Caco-2 (cell line): ENCODE data around the gene MAPK8IP3. TPM values are rescaled to one million over a fixed set of nuclear protein-coding genes. Genes with fewer than 3 reads are reported as not detected.
A peak's percentile ranks its signal among the peaks of the same experiment; 100 is the strongest.

Source experiments
- BruUV-seq: library from RNA; stranded (reverse); fragments of 400-500 nt; replicated peaks from 2 replicates; lab custom pipeline; 2021; lab: Mats Ljungman, UMichigan
- CTCF ChIA-PET: fragments of 300-600 bp; sonication (Branson Sonifier 250); formaldehyde crosslinking; loops from one replicate; lab custom pipeline; 2022; ENCODE audit warnings: antibody characterized with exemption; lab: Charles Lee
- POLR2A ChIA-PET: fragments of 300-600 bp; sonication (Branson Sonifier 250); formaldehyde crosslinking; loops from one replicate; lab custom pipeline; 2022; ENCODE audit warnings: antibody characterized with exemption; lab: Charles Lee
- DNase-seq, 2 experiments: peaks; one replicate each; pipeline versions ENCODE4 v3.0.0 to v3.0.0-alpha.2; 2020 to 2022
- H3K27me3 ChIP-seq: replicated peaks from 2 replicates; pipeline ENCODE4 v1.6.0; 2011; ENCODE audit warnings: low read length; ENCODE audit not compliant: control insufficient read depth, insufficient read depth
- H3K36me3 ChIP-seq: 2 replicates; pipeline ENCODE4 v1.5.1; 2011; ENCODE audit warnings: low read length; ENCODE audit not compliant: control insufficient read depth, insufficient read depth
- H3K4me1 ChIP-seq: fragments of 250-450 bp; sonication (Bioruptor Pico); 2 replicates; pipeline ENCODE4 v1.5.1; 2020; ENCODE audit warnings: mild to moderate bottlenecking
- H3K4me3 ChIP-seq: 2 replicates; pipeline ENCODE4 v1.5.1; 2011; ENCODE audit warnings: low read depth, mild to moderate bottlenecking, control low read depth, low read length
- H3K9me3 ChIP-seq: fragments of 250-450 bp; sonication (Bioruptor Pico); 2 replicates; pipeline ENCODE4 v1.5.1; 2020; ENCODE audit warnings: mild to moderate bottlenecking, moderate library complexity
- H3K27ac Mint-ChIP-seq: one replicate; pipeline ENCODE4 v1.8.0; 2022; ENCODE audit warnings: mixed read lengths; ENCODE audit not compliant: unreplicated experiment
- H3K27me3 Mint-ChIP-seq: one replicate; pipeline ENCODE4 v1.8.0; 2022; ENCODE audit warnings: mixed read lengths; ENCODE audit not compliant: insufficient read depth, unreplicated experiment
- H3K36me3 Mint-ChIP-seq: one replicate; pipeline ENCODE4 v1.8.0; 2022; ENCODE audit warnings: mild to moderate bottlenecking, mixed read lengths; ENCODE audit not compliant: insufficient read depth, unreplicated experiment
- H3K4me1 Mint-ChIP-seq: one replicate; pipeline ENCODE4 v1.8.0; 2022; ENCODE audit warnings: low read depth, mixed read lengths; ENCODE audit not compliant: unreplicated experiment
- H3K4me3 Mint-ChIP-seq: one replicate; pipeline ENCODE4 v1.8.0; 2022; ENCODE audit warnings: mild to moderate bottlenecking, moderate library complexity, mixed read lengths; ENCODE audit not compliant: unreplicated experiment
- H3K9me3 Mint-ChIP-seq: one replicate; pipeline ENCODE4 v1.8.0; 2022; ENCODE audit warnings: mixed read lengths; ENCODE audit not compliant: unreplicated experiment
- intact Hi-C: fragments of 100-400 bp; cut with micrococcal nuclease; formaldehyde crosslinking; loops from one replicate; pipeline ENCODE4 v1.10.0; 2022; ENCODE audit not compliant: unreplicated experiment
- total RNA-seq: library from RNA; stranded (reverse); gene quantifications from 2 replicates; pipeline ENCODE4 v1.2.3, GENCODE V29; 2022
- TF ChIP-seq, protein P1 (sequence below), 2 experiments: fragments of 200-600 bp in 1 of 2; IDR thresholded peaks; 1 replicate in 1 of 2; 2 replicates in 1 of 2; pipeline versions ENCODE4 v1.5.1 to v1.8.0; 2011 to 2022; ENCODE audit warnings: antibody characterized with exemption in 1 of 2, control low read depth in 1 of 2, inconsistent platforms in 1 of 2, low read depth in 1 of 2, low read length in 1 of 2, mild to moderate bottlenecking in 1 of 2, moderate library complexity in 1 of 2; ENCODE audit not compliant: insufficient read depth in 1 of 2, severe bottlenecking in 1 of 2, unreplicated experiment in 1 of 2

The MAPK8IP3 gene
- total RNA-seq, 1 experiment from 2014 or later: 60.5 TPM

DNA sequence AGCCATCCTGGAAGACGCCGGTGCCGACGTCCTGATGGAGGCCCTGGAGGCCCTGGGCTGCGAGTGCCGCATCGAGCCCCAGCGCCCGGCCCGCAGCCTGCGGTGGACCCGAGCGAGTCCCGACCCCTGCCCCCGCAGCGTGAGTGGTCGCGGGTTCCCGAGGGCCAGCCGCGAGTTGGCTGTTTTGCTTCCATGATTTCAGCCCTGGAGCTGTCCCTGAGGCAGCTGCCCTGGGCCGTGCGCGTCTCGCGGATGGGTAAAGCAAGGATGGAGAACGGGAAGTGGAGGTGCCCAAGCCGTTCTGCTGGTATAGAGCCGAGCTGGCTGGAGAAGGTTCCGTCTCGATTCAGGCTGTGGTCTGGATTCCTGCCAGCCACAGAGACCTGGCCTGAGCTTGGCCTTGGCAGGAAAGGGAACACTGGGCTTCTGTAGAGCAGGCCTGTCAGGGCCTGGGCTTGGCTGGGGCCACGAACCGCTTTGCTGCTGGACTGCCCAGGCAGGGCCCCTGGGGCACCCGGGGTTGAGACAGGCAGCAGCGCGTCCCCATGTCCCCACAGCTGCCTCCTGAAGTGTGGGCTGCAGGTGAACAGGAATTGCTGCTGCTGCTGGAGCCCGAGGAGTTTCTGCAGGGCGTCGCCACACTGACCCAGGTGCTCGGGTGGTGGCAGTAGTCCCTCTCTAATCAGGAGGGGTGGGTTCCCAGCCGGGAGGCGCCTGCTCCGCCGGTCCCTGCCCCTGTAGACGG, 67.9 kb downstream of the MAPK8IP3 start:
- CTCF ChIA-PET: interaction anchor here (0.6 to 1.6 kb wide), 3 partner anchors 9 to 68 kb away, joined by 4 to 10 read pairs (median 4); partner anchors contain the start of genes MAPK8IP3, NUBP2 and SPSB3
- no TSS peak for BruUV-seq
- peak overlapping the region; percentile 63 for H3K27ac Mint-ChIP-seq
- peaks cover 8% of the 10 kb centered on the region for H3K4me1 ChIP-seq
- H3K4me3 Mint-ChIP-seq: peak overlapping the region; percentile 78
- H3K27me3 ChIP-seq: no peaks in the 10 kb centered on the region
- no peaks in the 10 kb centered on the region for H3K9me3 ChIP-seq
- H3K27me3 Mint-ChIP-seq: no peaks in the 10 kb centered on the region
- peaks cover 79% of the 10 kb centered on the region for H3K36me3 Mint-ChIP-seq
- H3K4me1 Mint-ChIP-seq: no peaks in the 10 kb centered on the region
- DNase-seq: no peak
- H3K36me3 ChIP-seq: no peaks in the 10 kb centered on the region
- H3K4me3 ChIP-seq: peak overlapping the region; percentile 93
- POLR2A ChIA-PET: interaction anchor here (1.1 kb wide), 1 partner anchor 9 kb away, joined by 4 read pairs; the partner anchor contains the start of genes NUBP2 and SPSB3
- intact Hi-C loops: loop anchor here (1.0 kb wide), 1 partner anchor 8 kb away; the partner anchor contains the start of genes NUBP2 and SPSB3
- H3K9me3 Mint-ChIP-seq: no peaks in the 10 kb centered on the region
- TF ChIP-seq, protein P1, sequence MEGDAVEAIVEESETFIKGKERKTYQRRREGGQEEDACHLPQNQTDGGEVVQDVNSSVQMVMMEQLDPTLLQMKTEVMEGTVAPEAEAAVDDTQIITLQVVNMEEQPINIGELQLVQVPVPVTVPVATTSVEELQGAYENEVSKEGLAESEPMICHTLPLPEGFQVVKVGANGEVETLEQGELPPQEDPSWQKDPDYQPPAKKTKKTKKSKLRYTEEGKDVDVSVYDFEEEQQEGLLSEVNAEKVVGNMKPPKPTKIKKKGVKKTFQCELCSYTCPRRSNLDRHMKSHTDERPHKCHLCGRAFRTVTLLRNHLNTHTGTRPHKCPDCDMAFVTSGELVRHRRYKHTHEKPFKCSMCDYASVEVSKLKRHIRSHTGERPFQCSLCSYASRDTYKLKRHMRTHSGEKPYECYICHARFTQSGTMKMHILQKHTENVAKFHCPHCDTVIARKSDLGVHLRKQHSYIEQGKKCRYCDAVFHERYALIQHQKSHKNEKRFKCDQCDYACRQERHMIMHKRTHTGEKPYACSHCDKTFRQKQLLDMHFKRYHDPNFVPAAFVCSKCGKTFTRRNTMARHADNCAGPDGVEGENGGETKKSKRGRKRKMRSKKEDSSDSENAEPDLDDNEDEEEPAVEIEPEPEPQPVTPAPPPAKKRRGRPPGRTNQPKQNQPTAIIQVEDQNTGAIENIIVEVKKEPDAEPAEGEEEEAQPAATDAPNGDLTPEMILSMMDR (IDR thresholded peaks at IDR 0.05; ENCODE audit: insufficient read depth in 1 of 2, low read depth in 1 of 2, low read length in 1 of 2, severe bottlenecking in 1 of 2, unreplicated experiment in 1 of 2): no peak

DNA sequence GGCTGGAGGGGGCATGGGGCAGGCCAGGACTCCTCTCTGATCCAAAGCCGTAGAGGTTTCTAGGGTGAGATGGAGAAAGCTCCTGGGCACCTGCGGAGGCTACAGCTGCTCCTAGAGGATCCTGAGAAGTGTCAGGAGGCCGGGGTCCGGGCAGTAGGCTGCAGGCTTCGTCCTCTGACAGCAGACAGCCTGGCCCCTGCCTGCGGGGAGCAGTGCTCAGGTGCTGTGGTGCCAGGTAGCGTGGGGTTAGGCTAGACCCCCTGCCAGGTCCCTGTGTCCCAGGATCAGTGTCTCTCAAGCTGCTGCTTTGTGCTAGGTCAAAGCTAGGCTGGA, 68.4 kb downstream of the MAPK8IP3 start:
- peak overlapping the region; percentile 78 for H3K4me3 Mint-ChIP-seq
- CTCF ChIA-PET: interaction anchor here (1.5 to 1.6 kb wide), 2 partner anchors 8 to 69 kb away, joined by 4 to 10 read pairs; partner anchors contain the start of genes MAPK8IP3, NUBP2 and SPSB3
- peaks cover 8% of the 10 kb centered on the region for H3K4me1 ChIP-seq
- intact Hi-C loops: no loop called here
- POLR2A ChIA-PET: interaction anchor here (1.1 kb wide), 1 partner anchor 8 kb away, joined by 4 read pairs; the partner anchor contains the start of genes NUBP2 and SPSB3
- no TSS peak for BruUV-seq
- no peaks in the 10 kb centered on the region for H3K4me1 Mint-ChIP-seq
- H3K36me3 Mint-ChIP-seq: peaks cover 78% of the 10 kb centered on the region
- no peaks in the 10 kb centered on the region for H3K36me3 ChIP-seq
- H3K27ac Mint-ChIP-seq: no peak overlapping the region
- H3K9me3 Mint-ChIP-seq: no peaks in the 10 kb centered on the region
- H3K9me3 ChIP-seq: no peaks in the 10 kb centered on the region
- no peaks in the 10 kb centered on the region for H3K27me3 ChIP-seq
- DNase-seq: no peak
- H3K27me3 Mint-ChIP-seq: no peaks in the 10 kb centered on the region
- H3K4me3 ChIP-seq: peak overlapping the region; percentile 93
- TF ChIP-seq, protein P1 (IDR thresholded peaks at IDR 0.05; ENCODE audit: insufficient read depth in 1 of 2, low read depth in 1 of 2, low read length in 1 of 2, severe bottlenecking in 1 of 2, unreplicated experiment in 1 of 2): no peak

DNA sequence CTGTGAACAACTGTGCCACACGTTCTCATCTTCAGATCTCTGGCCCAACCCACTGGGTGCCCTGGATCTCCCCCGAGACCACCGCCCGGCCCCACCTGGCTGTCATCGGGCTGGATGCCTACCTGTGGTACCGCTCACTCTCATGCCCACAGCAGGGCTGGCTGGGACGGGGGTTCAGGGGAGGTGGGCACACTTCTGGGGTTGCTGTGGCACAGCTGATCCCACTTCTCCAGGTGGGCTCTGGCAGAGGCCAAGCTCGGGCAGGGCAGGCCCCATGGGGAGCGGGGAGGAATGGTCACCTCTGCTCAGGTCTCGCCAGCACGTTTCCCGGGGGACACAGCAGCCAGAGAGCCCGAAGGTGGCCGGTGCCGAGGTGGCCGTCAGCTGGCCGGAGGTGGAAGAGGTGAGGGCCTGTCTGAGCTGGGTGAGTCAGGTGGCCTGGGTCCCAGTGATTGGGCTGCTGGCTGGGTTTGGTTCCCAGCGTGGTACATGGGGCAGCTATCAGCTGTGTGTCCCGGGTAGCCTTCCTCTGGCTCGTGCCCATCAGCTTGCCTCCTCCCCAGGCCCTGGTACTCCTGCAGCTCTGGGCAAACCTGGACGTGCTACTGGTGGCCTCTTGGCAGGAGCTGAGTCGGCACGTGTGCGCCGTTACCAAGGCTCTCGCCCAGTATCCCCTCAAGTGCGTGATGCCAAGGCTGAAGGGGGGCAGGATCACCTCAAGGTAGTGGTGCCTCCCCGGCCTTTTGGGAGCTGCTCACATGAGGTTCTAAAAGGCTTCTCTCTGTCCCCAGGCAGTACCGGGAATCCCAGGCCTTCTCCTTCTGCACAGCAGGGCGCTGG, 69.2 kb downstream of the MAPK8IP3 start:
- H3K27ac Mint-ChIP-seq: no peak overlapping the region
- intact Hi-C loops: no loop called here
- TF ChIP-seq, protein P1 (IDR thresholded peaks at IDR 0.05; ENCODE audit: insufficient read depth in 1 of 2, low read depth in 1 of 2, low read length in 1 of 2, severe bottlenecking in 1 of 2, unreplicated experiment in 1 of 2): no peak
- no peak for DNase-seq
- Histone ChIP-seq H3K4me3 (no peak overlapping the region; the same call in 1 of the 2 replicates), H3K9me3 (no peaks in the 10 kb centered on the region), H3K4me1 (peaks cover 8% of the 10 kb centered on the region), H3K27me3 (no peaks in the 10 kb centered on the region), H3K36me3 (no peaks in the 10 kb centered on the region)
- H3K27me3 Mint-ChIP-seq: no peaks in the 10 kb centered on the region
- no peak overlapping the region for H3K4me3 Mint-ChIP-seq
- ChIA-PET CTCF (interaction anchor here (1.5 to 1.6 kb wide), 2 partner anchors 7 to 70 kb away, joined by 4 to 10 read pairs; partner anchors contain the start of genes MAPK8IP3, NUBP2 and SPSB3), POLR2A (interaction anchor here (1.1 kb wide), 1 partner anchor 7 kb away, joined by 4 read pairs; the partner anchor contains the start of genes NUBP2 and SPSB3)
- H3K4me1 Mint-ChIP-seq: no peaks in the 10 kb centered on the region
- H3K9me3 Mint-ChIP-seq: no peaks in the 10 kb centered on the region
- H3K36me3 Mint-ChIP-seq: peaks cover 77% of the 10 kb centered on the region
- no TSS peak for BruUV-seq
